Stimulated activated CD4-positive, alpha-beta T cell treated with anti-CD3 and anti-CD28 coated beads, Interleukin-4, amount 100 ng/mL, for 1 hour (primary cell): ENCODE measurements around the gene YPEL2.

Source experiments
- DNase-seq: peaks from one replicate; pipeline ENCODE4 v3.0.0-alpha.2; 2020

Gene YPEL2

DNA sequence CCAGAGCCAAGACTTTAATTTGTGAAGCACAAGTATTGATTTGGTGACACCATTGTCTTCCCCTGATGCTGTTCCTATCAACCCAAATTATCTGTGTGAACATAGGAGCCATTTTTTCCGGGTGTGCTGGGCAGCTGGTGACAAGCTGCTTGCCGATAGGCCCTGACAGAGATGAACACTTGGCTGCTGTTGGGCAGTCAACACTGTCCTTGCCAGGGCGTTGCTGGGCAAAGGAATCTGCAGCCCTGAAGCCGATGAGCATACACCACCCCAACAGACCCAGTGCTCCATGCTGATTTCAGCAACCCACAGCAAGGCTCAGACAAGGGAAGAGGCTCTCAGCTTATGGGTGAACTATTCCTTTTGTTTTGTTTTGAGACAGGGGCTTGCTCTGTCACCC is 105.4 kb downstream of the YPEL2 start:
- no peak for DNase-seq

DNA sequence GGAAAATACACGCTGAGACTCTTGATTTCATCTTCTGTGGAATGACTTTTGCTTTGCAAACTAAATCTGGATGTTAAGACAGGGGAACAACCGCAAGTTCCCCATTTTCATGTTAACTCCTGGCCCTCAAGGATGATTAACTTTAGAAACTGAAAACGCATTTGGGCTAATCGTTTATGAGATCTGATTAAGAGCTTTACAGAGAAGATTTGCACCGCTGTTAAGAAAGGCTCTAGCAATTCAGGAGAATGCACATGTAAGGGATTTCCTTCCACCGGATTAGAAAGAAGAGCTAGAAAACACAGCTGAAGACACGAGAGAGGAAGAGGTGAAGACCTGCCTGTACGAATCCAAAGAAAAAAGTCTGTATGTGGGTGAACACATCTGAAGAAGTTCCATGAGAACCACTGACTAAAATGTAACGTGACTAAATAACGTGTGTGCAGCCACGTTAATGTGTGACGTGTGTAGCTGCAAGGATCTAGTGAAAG is 106.4 kb downstream of the YPEL2 start:
- DNase-seq, result no peak

DNA sequence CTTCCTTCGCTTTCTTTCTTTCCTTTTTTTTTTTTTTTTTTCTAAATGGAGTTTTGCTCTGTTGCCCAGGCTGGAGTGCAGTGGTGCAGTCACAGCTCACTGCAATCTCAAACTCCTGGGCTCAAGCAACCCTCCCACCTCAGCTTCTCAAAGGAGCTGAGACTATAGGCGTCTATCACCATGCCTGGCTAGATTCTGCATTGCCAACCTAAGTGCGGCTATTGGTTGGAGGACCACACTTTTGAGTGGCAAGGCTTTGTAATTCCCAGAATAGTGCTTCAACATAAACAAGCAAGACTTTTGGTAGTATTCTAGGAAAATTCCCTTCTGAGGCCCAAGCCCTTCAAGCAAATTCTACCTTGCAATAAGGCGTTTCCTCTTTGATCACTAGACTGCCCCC is 107.8 kb downstream of the YPEL2 start:
- no peak for DNase-seq

DNA sequence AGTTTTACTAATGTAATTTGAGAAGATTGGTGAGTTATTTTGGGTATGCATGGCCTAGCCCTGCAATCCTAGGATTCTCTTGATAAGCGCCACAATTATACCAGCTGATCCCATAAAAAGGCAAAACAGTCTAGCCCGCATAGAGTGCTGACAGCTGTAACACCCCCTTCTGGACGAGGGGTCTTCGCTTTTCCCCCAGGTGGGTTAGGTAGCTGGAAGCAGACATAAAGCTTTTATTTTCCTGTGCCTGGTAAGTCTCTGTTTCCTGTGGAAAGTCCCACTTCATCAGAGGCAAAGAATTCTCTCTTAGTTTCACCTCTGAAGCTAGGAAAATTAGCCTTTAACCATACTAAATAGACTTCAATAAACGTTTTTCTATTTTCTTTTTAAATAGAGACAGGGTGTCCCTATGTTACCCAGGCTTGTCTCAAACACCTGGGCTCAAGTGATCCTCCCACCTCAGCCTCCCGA is 108.3 kb downstream of the YPEL2 start:
- DNase-seq, result no peak

DNA sequence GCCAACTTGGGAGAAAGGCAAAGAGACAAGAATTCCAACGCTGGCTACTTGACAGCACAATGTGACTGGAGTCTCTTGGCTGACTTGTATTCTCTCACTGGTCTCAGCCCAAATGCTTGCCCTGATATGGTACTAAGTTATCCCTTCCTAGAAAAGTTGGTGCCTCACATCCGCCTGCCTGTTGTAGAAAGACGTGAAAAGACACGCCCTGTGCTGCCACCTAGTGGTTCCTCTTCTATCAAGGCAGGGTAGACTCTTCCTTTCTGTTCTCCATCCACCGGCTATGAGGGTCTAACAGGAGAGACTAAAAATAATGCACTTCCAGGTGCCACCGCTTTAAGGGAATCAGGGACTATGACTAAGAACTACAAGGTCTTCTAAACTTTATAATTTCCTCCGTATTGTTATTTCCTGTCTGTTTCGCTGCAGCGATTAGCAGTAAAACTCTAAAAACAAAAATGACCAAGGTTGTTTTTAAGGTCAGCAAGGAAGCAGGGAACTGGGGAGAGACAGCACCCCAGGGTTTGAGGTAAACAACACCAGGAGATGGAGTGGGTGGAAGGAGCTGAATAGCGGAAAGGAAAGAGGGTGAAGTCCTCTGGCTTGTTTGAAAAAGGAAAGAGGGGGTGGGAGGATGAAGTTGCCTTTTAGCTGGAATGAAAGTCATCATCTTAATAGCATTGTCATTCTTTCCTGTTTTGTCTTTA is 109.5 kb downstream of the YPEL2 start:
- peak; percentile 80 for DNase-seq

DNA sequence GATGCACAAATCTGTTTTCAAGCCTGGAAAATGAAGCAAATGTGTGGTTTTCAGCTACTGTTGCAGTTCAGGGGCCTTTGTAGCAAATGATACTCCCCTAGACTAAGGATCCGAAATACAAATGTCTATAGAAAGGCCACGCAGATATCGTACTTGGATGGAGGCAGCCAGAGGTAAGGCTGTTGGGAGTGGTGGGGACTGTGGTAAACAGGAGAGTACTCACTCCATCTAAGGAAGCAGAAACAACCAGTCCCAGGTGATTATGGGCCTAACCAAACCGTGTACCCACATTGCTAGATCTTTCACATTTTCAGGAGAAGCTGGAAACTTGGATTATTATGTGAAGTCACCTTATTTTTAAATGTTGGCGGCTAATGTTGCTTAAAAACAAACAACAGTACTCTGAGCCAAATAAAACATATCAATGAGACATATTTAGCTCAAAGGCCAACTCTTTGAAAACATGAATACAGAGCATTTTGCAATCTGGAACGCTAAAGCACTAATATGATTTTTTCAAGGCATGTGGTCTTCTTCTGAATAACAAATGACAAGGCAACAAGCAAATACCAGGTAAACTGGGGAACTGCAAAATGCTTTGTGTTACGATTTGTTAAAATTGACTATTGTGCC is 110.1 kb downstream of the YPEL2 start:
- no peak for DNase-seq

DNA sequence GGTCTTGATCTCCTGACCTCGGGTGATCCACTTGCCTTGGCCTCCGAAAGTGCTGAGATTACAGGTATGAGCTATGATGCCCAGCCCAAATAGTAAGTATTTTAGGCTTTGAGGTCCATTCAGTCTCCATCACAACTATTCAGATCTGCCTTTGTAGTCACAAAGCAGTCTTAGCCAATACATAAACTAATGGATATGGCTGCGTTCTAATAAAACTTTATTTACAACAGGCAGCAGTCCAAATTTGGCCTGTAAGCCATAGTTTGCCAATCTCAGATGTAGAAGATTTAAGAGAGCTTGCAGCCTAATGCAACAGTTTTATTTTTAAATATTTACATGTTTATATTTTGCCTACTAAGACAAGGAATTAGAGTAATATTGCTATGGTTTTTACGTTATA is 111.7 kb downstream of the YPEL2 start:
- DNase-seq, result no peak
